HG03442 (cell line): ENCODE results near the gene TACC2.
"Not testable (repeated sequence)": the region's sequence is repeated elsewhere in the genome, so short reads cannot be mapped to it uniquely, and the experiment has no call there.

ENCODE experiments used
- ATAC-seq: cut with Tn5 transposase; IDR thresholded peaks from one replicate; pipeline ENCODE4 v1.9.1; 2021; ENCODE audit warnings: mild to moderate bottlenecking, moderate library complexity; ENCODE audit not compliant: unreplicated experiment

TACC2 gene

GRCh38 chr10:122023257-122023656, 34.3 kb downstream of the TACC2 start:
- ATAC-seq, result not testable (repeated sequence)

DNA sequence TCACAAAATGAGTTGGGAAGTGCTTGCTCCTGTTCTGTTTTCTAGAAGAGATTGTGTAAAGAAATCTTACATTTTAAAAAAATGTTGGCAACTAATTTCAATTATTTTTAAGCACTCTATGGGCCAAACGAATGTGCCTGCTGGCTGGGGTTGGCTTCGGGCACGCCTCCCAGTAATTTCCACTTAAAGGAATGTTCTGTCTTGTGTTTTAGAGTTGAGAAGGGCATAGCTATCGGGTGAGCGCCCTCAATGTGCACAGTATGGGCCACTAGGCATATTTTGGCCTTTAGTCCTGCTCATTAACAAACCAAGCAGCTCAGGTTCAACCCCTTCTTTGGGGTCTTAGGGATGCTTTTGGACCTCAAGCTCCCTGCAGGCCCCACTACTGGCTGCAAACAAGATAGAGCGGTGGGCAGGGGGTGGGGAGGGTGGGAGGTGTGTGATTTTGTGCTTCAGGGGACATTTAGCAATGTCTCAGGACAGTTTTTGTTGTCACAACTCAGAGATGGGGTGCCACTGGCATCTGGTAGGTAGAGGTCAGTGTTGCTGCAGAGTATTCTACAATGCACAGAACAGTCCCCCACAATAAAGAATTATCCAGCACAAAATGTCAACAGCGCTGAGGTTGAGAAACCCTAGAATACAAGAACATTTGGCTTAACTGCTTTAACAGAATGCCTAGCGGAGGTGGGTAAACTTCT, 40.7 kb downstream of the TACC2 start:
- ATAC-seq, result no peak

DNA sequence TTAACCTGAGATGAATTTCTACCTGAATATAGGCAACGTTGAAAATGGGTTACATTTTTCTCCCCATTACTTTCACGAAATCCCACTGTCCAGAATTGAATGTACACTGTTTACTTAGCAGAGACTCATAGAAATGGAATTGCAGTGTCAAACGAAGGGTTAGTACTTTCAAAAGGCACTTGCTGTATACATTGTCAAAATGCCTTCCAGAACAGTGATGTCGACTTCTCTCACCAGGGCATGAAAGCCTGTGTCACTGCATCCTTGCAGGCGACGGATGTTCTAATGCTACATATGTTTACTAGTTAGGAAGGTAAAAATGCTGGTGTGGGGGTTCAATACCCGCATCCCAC, 41.2 kb downstream of the TACC2 start:
- ATAC-seq, result no peak

- no peak for ATAC-seq
Observed at GRCh38 chr10:122033224-122033926, 44.4 kb downstream of the TACC2 start.

DNA sequence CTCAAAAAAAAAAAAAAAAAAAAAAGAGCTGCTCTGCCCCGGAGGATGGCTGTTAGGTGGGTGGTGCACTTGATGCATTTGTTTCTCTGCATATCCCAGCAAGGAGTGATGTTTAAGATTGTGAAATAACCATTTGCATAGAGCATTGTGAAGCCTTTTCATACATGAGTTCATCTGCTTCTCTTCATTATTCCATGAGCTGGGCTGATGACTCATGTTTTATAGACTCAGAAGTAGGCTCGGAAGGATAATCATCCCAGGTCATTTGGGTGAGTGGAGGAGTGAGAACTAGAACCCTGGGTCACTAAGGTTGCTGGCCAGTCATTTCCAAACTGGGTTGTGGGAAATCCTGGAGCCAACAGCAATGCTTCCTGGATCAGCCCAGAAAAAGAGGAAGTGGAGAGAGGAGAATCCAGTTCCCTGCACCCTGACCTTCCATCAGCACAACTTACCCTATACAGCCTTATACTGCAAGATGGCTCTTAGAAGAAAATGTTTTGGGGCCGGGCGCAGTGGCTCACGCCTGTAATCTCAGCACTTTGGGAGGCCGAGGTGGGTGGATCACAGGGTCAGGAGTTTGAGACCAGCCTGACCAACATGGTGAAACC, 45.3 kb downstream of the TACC2 start:
- ATAC-seq, result no peak

DNA sequence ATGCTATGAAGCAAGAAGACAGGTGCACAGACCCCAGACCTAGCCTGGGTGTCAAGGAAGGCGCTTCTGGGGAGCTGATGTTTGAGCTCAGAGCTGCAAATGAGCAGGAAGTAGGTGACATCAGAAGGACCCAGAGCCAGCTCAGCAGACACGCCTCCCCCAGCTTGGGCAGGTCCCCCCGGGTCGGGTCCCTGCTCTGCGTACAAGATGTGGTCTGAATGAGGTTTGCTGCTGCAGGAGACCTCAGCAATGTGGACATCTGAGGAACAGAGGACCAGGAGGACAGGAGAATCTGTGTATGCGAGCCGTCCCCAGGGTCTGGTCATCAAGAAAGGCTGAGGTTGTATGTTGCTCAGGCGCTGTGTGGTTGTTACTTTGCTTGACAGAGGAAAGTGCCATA, 51.8 kb downstream of the TACC2 start:
- no peak for ATAC-seq

GRCh38 chr10:122042836-122043235, 53.9 kb downstream of the TACC2 start:
- no peak for ATAC-seq

DNA sequence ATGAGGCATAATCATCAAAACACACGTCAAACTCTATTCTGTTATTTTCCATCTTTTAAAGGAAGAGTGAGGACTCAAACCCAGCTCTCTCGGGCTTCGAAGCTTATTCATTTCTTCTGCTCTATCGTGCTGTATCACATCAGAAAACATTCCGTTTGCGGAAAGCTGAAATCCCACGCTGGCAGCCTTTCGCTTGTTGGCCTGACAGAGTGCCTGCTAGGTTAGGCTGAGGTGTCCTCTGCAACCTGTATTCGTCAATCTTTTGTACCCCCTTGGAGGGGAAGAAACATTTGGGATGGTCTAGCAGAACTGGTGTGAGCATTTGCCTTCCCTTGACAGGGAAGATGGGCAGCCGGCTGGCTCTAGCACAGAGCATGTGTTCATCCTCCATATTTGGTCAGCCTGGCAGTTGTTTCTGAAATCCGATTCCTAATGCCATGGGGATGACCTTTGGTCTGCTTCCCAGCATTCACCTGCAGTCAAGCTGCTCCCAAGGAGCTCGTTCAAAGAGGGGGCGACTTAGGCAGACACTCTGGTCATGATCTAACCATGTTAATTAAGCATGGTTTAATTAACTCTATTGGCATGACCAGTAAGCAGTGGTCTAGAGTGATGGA, 55.2 kb downstream of the TACC2 start:
- ATAC-seq, result no peak

DNA sequence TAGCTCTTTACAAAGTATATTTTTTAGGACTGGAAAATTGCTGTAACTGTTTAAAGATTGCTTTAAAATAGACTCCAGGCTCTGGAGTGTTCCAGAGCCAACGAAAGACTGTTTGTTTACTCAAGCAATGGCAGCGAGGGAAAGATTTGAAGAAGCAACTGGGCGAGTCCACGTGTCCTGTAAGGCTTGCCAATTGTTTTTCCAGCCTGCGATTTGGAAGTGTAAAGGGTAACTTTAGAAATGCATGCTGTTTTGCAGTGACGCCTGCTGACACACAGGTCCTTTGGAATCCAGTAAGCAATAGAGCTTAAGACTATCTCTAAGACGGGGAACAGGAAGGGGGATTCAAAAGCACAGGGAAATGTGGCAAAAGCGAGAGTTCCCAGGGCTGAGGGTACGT, 55.8 kb downstream of the TACC2 start:
- ATAC-seq, result no peak

DNA sequence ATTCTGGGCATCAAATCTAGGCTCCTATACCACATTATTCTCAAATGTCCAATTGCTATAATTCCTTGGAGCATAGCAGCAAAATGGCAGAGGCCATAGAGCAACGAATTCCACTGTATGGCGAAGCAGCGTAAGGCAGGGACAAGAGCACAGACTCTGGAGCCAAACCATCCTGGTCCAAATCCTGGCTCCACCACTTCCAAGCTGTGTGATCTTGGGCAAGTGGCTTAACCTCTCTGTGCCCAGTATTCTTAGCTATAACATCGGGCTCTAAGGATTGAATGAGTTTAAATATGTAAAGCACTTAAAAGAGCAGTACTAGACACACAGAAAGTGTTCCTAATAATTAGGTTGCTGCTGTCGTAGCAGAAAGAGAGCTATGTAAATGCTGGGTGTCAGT, 56.2 kb downstream of the TACC2 start:
- no peak for ATAC-seq

DNA sequence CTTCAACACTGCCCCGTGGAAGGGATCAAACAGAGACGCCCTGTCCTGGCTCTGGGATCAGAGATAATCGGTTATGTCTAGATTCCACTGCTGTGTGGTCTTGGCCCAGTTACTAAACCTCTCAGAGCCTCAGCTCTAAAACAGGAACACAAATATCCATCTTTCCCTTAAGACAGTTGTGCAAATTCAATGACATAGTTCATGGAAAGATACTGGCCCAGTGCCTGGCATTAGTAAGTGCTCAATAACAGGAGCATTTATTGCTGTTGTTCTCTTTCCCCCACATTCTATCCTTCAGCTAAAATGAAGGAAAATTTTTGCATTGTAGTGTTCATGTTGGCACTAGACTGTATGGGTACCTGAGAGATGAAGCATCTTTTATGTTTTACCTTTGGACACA, 58.6 kb downstream of the TACC2 start:
- ATAC-seq, result no peak

- no peak for ATAC-seq
Observed at GRCh38 chr10:122049076-122049475, 60.1 kb downstream of the TACC2 start.

- no peak for ATAC-seq
Observed at GRCh38 chr10:122050311-122050710, 61.3 kb downstream of the TACC2 start.

- no peak for ATAC-seq
Observed at GRCh38 chr10:122050811-122051210, 61.8 kb downstream of the TACC2 start.

DNA sequence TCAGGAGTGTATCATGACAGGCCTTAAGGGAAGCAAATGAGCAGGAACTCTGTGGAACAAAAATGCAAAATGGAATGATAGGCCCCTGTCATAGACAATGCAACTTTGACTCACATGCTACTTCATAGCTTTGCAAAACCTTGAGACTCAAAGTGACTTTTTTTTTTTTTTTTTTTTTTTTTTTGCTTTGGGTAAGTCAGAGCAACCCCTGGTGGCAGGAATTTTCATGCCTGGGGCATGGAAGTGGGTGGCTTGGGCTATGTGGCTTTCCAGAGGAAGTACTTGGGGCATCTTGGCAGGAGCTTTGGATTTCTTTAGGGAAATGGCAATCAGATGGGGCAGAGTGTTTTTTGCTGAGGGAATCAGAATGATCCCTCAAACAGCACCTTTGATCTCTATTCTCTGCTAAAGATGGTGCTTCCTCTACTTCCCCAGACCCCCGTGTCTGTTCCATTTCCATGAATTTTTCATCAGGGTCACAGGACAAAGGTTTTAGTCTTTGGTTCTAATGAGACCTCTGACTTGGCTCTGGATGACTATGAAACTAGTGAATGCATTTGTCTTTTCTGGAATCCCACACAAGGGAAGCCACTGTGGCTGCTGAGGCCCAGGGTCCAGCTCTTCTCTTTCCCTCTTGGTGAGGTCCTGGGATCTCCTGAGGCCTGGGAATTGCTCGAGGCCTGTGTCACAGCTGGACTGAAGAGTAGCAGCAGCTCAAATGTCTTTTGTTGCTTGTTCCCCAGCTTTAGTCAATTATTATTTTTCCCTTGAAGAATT, 62.8 kb downstream of the TACC2 start:
- ATAC-seq, result no peak

DNA sequence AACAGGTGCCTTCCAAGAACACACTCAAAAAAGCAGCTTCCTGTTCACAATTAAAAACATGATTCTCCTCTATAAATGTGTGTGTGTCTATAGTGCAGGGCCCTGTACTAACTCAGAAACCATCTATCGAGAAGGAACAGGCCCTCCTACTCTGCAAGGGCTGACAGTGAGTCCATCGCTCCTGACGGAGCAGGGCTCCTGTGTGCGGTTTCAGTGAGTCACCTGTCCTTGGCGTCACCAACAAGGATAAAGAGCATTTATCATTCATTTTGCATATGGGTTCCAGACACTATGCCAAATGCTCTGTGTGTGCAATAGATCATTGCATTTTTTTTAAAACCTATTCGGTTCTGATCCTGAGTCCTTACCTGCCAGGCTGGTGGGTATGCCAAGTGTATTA, 63.7 kb downstream of the TACC2 start:
- no peak for ATAC-seq

- ATAC-seq, result no peak
Observed at GRCh38 chr10:122053314-122053713, 64.4 kb downstream of the TACC2 start.

GRCh38 chr10:122054048-122055025, 65.4 kb downstream of the TACC2 start:
- no peak for ATAC-seq

- no peak for ATAC-seq
Observed at GRCh38 chr10:122055252-122055651, 66.3 kb downstream of the TACC2 start.
